Epithelial cell of proximal tubule (primary cell): ENCODE results near the gene TRNT1. TPM values are rescaled to one million over a fixed set of nuclear protein-coding genes. Genes with fewer than 3 reads are reported as not detected.
A peak's percentile ranks its signal among the peaks of the same experiment; 100 is the strongest.

Experiments used
- DNase-seq: peaks from one replicate; pipeline ENCODE4 v3.0.0-alpha.2; 2011; ENCODE audit warnings: low read depth
- H3K4me3 ChIP-seq: 2 replicates; pipeline ENCODE4 v1.5.1; 2011; ENCODE audit warnings: low read depth, mild to moderate bottlenecking, low read length
- CTCF ChIP-seq: conservative IDR thresholded peaks from 2 replicates; pipeline ENCODE4 v1.5.1; 2012; ENCODE audit warnings: low read depth, mild to moderate bottlenecking, low read length
- total RNA-seq: library from RNA; depleted of rRNA; stranded (reverse); fragments of >200 nt; gene quantifications from 2 replicates; pipeline ENCODE4 v1.2.3, GENCODE V29; 2015

The TRNT1 gene
- total RNA-seq, 1 donor from 2014 or later = 21.2 TPM

GRCh38 chr3:3154879-3155610 lies 28.3 kb downstream of the TRNT1 start:
- H3K4me3 ChIP-seq = no peak overlapping the region
- no peak for TF ChIP-seq CTCF
- DNase-seq = no peak

- DNase-seq = no peak
- no peak for TF ChIP-seq CTCF
- H3K4me3 ChIP-seq = no peak overlapping the region
These were observed 30.7 kb downstream of the TRNT1 start for GRCh38 chr3:3157484-3157883.

- H3K4me3 ChIP-seq = no peak overlapping the region
- TF ChIP-seq CTCF = no peak
- no peak for DNase-seq
These were observed 34.1 kb downstream of the TRNT1 start for GRCh38 chr3:3160826-3161225.

GRCh38 chr3:3165241-3165640 lies 38.5 kb downstream of the TRNT1 start:
- no peak overlapping the region for H3K4me3 ChIP-seq
- TF ChIP-seq CTCF = no peak
- DNase-seq = no peak

- DNase-seq = no peak
- H3K4me3 ChIP-seq = no peak overlapping the region
- no peak for TF ChIP-seq CTCF
These were observed 38.9 kb downstream of the TRNT1 start for GRCh38 chr3:3165650-3166049.

GRCh38 chr3:3170998-3171397 lies 44.3 kb downstream of the TRNT1 start:
- TF ChIP-seq CTCF = peak; percentile 51
- no peak overlapping the region for H3K4me3 ChIP-seq
- no peak for DNase-seq

GRCh38 chr3:3172627-3173026 lies 45.9 kb downstream of the TRNT1 start:
- no peak overlapping the region for H3K4me3 ChIP-seq
- no peak for DNase-seq
- no peak for TF ChIP-seq CTCF
